ENCODE data around the gene CALN1.

DNA sequence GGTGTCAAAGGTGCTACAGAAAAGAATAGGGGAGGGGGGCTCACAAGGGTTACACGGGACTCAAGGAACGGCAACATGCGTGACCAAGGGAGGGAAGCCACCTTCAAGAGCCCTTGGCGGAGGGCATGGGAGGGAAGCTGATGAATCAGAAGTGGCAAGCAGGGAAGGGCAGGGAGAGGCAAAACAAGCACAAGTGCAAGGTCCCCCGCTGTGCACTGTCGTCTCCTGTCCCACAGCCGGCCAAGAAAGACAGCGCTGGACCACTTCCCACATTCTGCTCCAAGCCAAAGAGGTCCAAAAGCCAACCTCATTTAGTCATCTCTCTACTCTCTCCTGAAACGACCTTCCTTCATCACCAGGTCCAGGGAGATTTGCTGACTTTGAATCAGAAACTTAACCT, 102.7 kb downstream of the CALN1 start:
- TF ChIP-seq, protein P1, sequence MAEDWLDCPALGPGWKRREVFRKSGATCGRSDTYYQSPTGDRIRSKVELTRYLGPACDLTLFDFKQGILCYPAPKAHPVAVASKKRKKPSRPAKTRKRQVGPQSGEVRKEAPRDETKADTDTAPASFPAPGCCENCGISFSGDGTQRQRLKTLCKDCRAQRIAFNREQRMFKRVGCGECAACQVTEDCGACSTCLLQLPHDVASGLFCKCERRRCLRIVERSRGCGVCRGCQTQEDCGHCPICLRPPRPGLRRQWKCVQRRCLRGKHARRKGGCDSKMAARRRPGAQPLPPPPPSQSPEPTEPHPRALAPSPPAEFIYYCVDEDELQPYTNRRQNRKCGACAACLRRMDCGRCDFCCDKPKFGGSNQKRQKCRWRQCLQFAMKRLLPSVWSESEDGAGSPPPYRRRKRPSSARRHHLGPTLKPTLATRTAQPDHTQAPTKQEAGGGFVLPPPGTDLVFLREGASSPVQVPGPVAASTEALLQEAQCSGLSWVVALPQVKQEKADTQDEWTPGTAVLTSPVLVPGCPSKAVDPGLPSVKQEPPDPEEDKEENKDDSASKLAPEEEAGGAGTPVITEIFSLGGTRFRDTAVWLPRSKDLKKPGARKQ (CRISPR knock-in tag; IDR thresholded peaks at IDR 0.05) = no peak
- no peak for TF ChIP-seq ZFP1 (CRISPR knock-in tag; IDR thresholded peaks at IDR 0.05)
- no peak for TF ChIP-seq MXI1 (IDR thresholded peaks at IDR 0.05; ENCODE audit: low read depth, low read length)
- TF ChIP-seq IRF2 (CRISPR knock-in tag; IDR thresholded peaks at IDR 0.05) = no peak
- TF ChIP-seq POLR2A (conservative IDR thresholded peaks at IDR 0.05) = no peak
- no peak for TF ChIP-seq TRIM24 (IDR thresholded peaks at IDR 0.05)
